ENCODE data around the gene DSP.

DSP gene
- total RNA-seq: 0 to 0.11 (median 0.07) reads per million in 3 experiments

- DNase-seq: no peak
Measured at GRCh38 chr6:7541175-7542064, at the start of gene DSP. Gene DSP (plus strand): TSS chr6:7541671. CDS start chr6:7541916, 245 bp downstream.

- DNase-seq: no peak
Measured at GRCh38 chr6:7493866-7494265, 47.6 kb upstream of the DSP start.

GRCh38 chr6:7494638-7495037 is 46.8 kb upstream of the DSP start:
- DNase-seq: no peak

GRCh38 chr6:7496266-7496875 is 45.1 kb upstream of the DSP start:
- DNase-seq: no peak

DNA sequence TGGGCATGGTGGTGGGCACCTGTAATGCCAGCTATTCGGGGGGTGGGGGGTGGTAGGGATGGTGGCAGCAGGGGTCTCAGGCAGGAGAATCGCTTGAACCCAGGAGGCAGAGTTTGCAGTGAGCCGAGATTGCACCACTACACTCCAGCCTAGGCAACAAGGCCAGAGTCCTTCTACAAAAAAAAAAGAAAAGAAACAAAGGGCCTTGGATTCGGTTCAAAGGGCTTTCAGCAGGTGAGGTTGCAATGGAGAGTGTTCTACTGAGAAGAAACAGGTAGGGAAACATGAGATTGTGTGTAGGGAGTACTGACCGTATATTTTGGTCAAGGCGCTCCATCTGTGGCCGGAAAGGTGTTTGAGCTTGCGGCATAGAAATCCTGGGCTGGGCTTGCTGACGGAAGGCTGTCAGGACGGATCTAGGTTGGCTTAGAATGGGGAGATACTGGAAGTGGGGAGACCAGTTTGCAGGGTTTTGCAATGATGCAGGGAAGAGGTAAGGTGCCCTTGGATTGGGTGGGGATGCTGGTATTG is 40.7 kb upstream of the DSP start:
- no peak for DNase-seq

DNA sequence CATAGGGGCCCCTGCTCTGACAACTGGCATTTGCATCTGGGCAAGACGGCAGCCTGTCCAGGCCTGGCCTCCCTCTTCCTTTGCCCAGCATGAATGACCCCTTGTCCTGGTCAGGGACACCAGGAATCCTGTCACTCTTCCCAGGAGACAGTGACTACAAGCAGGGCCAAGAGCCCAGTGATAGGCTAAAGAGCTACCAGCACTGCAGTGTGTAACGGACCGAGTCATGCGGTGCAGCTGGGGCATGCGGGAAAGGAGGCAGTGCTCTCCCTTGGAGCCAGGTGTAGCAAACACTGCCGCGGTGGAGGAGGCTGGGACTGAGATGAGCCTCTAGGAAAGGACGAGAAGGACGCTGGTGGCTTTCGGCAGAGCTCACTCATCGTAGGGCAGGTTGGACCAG is 38.7 kb upstream of the DSP start:
- DNase-seq: no peak

GRCh38 chr6:7504041-7504440 is 37.4 kb upstream of the DSP start:
- DNase-seq: no peak

GRCh38 chr6:7505189-7505699 is 36.2 kb upstream of the DSP start:
- DNase-seq: no peak

- DNase-seq: no peak
Measured at GRCh38 chr6:7507600-7507999, 33.9 kb upstream of the DSP start.

- DNase-seq: no peak
Measured at GRCh38 chr6:7512320-7512719, 29.2 kb upstream of the DSP start.

DNA sequence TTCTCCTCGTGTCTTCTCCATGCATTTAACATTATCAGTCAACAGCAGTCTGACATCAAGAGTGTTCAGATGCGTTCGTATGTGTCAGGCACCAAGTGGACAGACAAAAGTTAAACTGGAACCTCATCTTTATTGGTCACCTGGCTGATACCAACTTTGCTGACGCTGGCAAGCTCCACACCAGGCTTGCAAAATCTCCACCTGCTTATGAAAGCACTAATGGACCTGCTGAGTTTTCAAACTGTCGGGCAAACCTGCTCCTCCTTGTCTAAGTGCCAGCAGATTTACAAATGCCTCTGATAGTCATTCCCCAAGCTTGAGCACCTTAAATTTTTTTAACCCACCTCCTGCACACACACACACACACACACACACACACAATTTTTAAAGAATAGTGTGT is 27.9 kb upstream of the DSP start:
- no peak for DNase-seq

DNA sequence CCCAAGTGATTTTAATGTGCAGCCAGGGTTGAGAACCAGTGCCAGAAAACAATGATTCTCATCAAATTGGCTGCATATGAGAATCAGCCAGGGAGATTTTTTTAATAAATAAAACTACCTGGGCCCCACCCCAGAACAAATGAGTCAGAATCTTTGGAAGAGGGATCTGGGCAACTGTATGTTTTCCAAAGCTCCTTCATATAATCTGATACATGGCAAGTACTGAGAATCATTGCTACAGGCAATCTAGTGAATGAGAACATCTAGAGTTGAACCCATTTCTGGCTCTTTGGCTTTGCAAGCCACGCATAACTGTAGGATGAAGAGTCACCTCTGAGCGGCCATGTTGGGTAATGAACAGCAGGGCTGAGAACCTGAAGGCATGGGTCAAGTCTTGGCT is 26.1 kb upstream of the DSP start:
- DNase-seq: no peak

DNA sequence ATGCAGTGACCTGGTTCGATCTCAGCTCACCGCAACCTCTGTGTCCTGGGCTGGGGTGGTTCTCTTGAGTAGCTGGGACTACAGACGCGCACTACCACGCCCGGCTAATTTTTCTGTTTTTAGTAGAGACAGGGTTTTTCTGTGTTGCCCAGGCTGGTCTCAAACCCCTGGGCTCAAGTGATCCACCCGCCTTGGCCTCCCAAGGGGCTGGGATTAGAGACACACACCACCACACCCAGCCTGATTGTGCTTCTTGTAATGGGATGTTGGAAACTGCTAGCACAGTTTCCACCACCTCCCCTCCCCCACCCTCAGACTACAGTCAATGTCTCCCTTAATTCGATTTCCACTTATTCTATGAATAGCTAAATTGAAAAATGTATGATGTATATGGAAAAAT is 22.6 kb upstream of the DSP start:
- DNase-seq: no peak

- no peak for DNase-seq
Measured at GRCh38 chr6:7522873-7523272, 18.6 kb upstream of the DSP start.

- no peak for DNase-seq
Measured at GRCh38 chr6:7523922-7524321, 17.5 kb upstream of the DSP start.

DNA sequence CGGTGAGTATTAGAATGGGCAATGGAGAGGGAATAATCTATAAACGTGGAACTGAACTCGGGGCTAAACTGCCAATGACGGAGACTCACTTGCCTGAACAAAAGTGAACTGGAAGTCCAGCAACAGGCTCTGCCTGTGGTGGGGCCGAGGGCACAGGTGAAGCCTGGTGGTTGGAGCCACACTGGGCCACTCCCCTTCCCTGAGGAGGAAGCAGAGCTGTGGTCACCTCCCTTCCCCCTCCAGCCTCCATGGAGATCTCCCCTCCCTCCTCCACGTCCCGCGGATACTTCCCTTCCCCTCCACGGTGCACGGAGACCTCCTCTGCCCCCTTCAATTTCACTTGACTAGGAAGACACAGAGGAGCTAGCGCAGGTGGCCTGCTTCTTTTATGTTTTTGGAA is 14.7 kb upstream of the DSP start:
- DNase-seq: no peak

DNA sequence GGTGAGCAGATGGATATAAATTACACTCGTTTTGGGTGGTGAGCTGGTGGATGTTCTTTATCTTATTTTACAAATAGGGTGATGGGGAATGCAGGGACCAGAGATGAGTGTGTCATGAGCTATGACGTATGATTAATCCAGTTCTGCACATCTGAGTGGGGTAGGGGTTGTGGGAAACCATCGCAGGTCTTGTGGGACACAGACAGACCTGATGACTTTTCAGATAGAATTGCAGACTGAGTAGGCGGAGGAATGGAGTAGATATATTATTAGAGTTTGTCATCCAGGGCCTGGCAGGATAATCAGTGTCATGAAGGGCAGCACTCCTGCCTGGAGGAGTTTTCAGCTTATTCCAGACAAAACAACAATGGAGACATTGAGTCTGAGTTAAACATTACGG is 12.9 kb upstream of the DSP start:
- no peak for DNase-seq

DNA sequence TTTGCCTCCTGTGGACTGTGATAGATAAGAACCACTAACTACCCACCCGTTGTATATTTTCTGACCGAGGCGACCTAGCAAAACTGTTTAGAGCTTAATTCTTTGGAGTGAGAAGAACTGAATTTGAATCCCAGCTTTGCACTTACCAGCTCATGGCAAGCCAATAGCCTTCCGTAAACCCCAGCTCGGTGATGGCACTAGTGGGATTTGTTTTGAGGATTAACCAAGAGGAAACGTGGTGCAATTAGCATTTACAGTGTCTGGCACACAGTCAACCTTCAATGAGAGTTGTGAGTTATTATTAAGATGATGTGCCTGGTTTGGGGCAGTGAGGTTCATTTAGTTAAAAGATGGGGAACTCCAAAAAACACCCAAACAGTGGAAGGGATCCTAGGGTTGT is 12.3 kb upstream of the DSP start:
- DNase-seq: no peak

GRCh38 chr6:7532232-7532631 is 9.2 kb upstream of the DSP start:
- DNase-seq: no peak

DNA sequence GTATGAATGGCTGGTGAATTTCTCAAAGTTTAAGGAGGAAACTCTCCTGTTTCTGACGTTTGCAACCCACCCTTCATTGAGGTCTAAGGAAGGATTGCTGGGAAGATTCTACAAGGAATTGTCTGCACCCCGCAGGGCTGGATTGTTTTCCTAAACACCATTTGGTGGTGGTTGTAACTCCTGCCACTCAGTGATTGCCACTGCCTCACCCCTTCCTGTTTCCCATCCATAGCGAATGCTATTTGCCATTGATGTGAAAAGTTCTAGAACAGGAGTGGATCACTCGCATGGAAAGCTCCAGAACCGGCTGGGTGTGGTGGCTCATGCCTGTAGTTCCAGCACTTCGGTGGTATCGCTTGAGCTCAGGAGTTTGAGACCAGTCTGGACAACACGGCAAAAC is 8.7 kb upstream of the DSP start:
- no peak for DNase-seq

- DNase-seq: no peak
Measured at GRCh38 chr6:7534192-7534591, 7.3 kb upstream of the DSP start.

- no peak for DNase-seq
Measured at GRCh38 chr6:7535498-7535897, 6.0 kb upstream of the DSP start.

DNA sequence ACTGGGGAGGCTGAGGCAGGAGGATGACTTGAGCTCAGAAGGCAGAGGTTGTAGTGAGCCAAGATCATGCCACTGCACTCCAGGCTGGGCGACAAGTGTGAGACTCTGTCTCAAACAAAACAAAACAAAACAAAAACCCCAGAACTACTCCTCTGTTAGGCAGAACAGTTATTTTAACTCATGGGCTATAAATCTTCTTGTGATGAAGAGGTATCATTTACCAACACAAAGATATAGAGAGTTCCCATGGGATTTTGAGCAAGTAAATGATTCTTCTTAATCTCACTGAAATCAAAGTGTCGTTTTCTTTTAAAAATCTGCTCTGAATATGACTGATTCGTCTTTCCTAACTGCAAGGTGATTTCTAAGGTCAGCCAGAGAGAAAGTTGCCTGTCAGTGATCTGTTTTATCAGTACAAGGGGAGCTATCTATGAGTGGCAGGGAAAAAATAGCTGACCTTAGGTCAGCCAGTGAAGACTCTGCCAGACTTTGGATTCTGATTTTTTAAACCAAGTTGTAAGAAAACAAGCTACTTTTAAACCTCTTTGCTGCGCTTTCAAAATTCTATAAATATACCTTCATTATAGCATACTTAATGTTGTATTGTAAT is 3.8 kb upstream of the DSP start:
- no peak for DNase-seq

- no peak for DNase-seq
Measured at GRCh38 chr6:7538484-7538883, 3.0 kb upstream of the DSP start.

Data from central memory CD4-positive, alpha-beta T cell (primary cell).